Measurements from ENCODE around the gene TTC23.

The TTC23 gene

GRCh38 chr15:99121207-99121606 lies 128.2 kb downstream of the TTC23 start:
- Histone ChIP-seq H3K4me1 (ENCODE audit: control insufficient read depth, insufficient read depth, low read length) (peaks cover 96% of the 10 kb centered on the region), H3K27ac (ENCODE audit: low read length) (peak overlapping the region; percentile 93), H3K36me3 (ENCODE audit: control insufficient read depth in 2 of 2, insufficient read depth in 2 of 2, low read length in 2 of 2) (peaks cover 31 to 33% of the 10 kb centered on the region in 2 donors), H3K9ac (ENCODE audit: low read length in 2 of 2) (no peak overlapping the region), H3K9me3 (ENCODE audit: control insufficient read depth in 2 of 2, low read length in 2 of 2) (no peaks in the 10 kb centered on the region), H3K4me3 (ENCODE audit: low read length in 2 of 2) (peak overlapping the region; percentile 0 to 49), H3K27me3 (ENCODE audit: control insufficient read depth in 1 of 2, insufficient read depth in 2 of 2, low read length in 2 of 2) (no peaks in the 10 kb centered on the region)

- H3K36me3 ChIP-seq (ENCODE audit: control insufficient read depth in 2 of 2, insufficient read depth in 2 of 2, low read length in 2 of 2) = peaks cover 31 to 37% of the 10 kb centered on the region in 2 donors
- peak overlapping the region in 1 of 2 donors; percentile 55 for H3K9ac ChIP-seq (ENCODE audit: low read length in 2 of 2)
- H3K27ac ChIP-seq (ENCODE audit: low read length) = peak overlapping the region; percentile 93
- H3K9me3 ChIP-seq (ENCODE audit: control insufficient read depth in 2 of 2, low read length in 2 of 2) = no peaks in the 10 kb centered on the region
- no peaks in the 10 kb centered on the region for H3K27me3 ChIP-seq (ENCODE audit: control insufficient read depth in 1 of 2, insufficient read depth in 2 of 2, low read length in 2 of 2)
- H3K4me1 ChIP-seq (ENCODE audit: control insufficient read depth, insufficient read depth, low read length) = peaks cover 94% of the 10 kb centered on the region
- H3K4me3 ChIP-seq (ENCODE audit: low read length in 2 of 2) = peak overlapping the region; percentile 5 to 49
Observed at GRCh38 chr15:99120050-99120777, 129.2 kb downstream of the TTC23 start.

- H3K9ac ChIP-seq (ENCODE audit: low read length in 2 of 2) = no peak overlapping the region
- H3K36me3 ChIP-seq (ENCODE audit: control insufficient read depth in 2 of 2, insufficient read depth in 2 of 2, low read length in 2 of 2) = peaks cover 40 to 44% of the 10 kb centered on the region in 2 donors
- peaks cover 93% of the 10 kb centered on the region for H3K4me1 ChIP-seq (ENCODE audit: control insufficient read depth, insufficient read depth, low read length)
- peak overlapping the region; percentile 93 for H3K27ac ChIP-seq (ENCODE audit: low read length)
- H3K27me3 ChIP-seq (ENCODE audit: control insufficient read depth in 1 of 2, insufficient read depth in 2 of 2, low read length in 2 of 2) = no peaks in the 10 kb centered on the region
- H3K4me3 ChIP-seq (ENCODE audit: low read length in 2 of 2) = peak overlapping the region in 1 of 2 donors; percentile 35
- no peaks in the 10 kb centered on the region for H3K9me3 ChIP-seq (ENCODE audit: control insufficient read depth in 2 of 2, low read length in 2 of 2)
Observed at GRCh38 chr15:99118801-99119546, 130.4 kb downstream of the TTC23 start.

GRCh38 chr15:99118258-99118632 lies 131.1 kb downstream of the TTC23 start:
- Histone ChIP-seq H3K9ac (ENCODE audit: low read length in 2 of 2) (no peak overlapping the region), H3K27me3 (ENCODE audit: control insufficient read depth in 1 of 2, insufficient read depth in 2 of 2, low read length in 2 of 2) (no peaks in the 10 kb centered on the region), H3K27ac (ENCODE audit: low read length) (peak overlapping the region; percentile 71), H3K4me3 (ENCODE audit: low read length in 2 of 2) (peak overlapping the region in 1 of 2 donors; percentile 40), H3K4me1 (ENCODE audit: control insufficient read depth, insufficient read depth, low read length) (peaks cover 93% of the 10 kb centered on the region), H3K9me3 (ENCODE audit: control insufficient read depth in 2 of 2, low read length in 2 of 2) (no peaks in the 10 kb centered on the region), H3K36me3 (ENCODE audit: control insufficient read depth in 2 of 2, insufficient read depth in 2 of 2, low read length in 2 of 2) (peaks cover 45 to 51% of the 10 kb centered on the region in 2 donors)

GRCh38 chr15:99117563-99118257 lies 131.7 kb downstream of the TTC23 start:
- peak overlapping the region in 1 of 2 donors; percentile 40 for H3K4me3 ChIP-seq (ENCODE audit: low read length in 2 of 2)
- peak overlapping the region in 1 of 2 donors; percentile 36 for H3K9ac ChIP-seq (ENCODE audit: low read length in 2 of 2)
- peak overlapping the region; percentile 71 for H3K27ac ChIP-seq (ENCODE audit: low read length)
- H3K9me3 ChIP-seq (ENCODE audit: control insufficient read depth in 2 of 2, low read length in 2 of 2) = no peaks in the 10 kb centered on the region
- H3K36me3 ChIP-seq (ENCODE audit: control insufficient read depth in 2 of 2, insufficient read depth in 2 of 2, low read length in 2 of 2) = peaks cover 45 to 54% of the 10 kb centered on the region in 2 donors
- H3K4me1 ChIP-seq (ENCODE audit: control insufficient read depth, insufficient read depth, low read length) = peaks cover 92% of the 10 kb centered on the region
- H3K27me3 ChIP-seq (ENCODE audit: control insufficient read depth in 1 of 2, insufficient read depth in 2 of 2, low read length in 2 of 2) = no peaks in the 10 kb centered on the region

- peak overlapping the region in 1 of 2 donors; percentile 54 for H3K4me3 ChIP-seq (ENCODE audit: low read length in 2 of 2)
- H3K36me3 ChIP-seq (ENCODE audit: control insufficient read depth in 2 of 2, insufficient read depth in 2 of 2, low read length in 2 of 2) = peaks cover 48 to 53% of the 10 kb centered on the region in 2 donors
- no peaks in the 10 kb centered on the region for H3K9me3 ChIP-seq (ENCODE audit: control insufficient read depth in 2 of 2, low read length in 2 of 2)
- peak overlapping the region; percentile 71 for H3K27ac ChIP-seq (ENCODE audit: low read length)
- peak overlapping the region in 1 of 2 donors; percentile 13 for H3K9ac ChIP-seq (ENCODE audit: low read length in 2 of 2)
- peaks cover 92% of the 10 kb centered on the region for H3K4me1 ChIP-seq (ENCODE audit: control insufficient read depth, insufficient read depth, low read length)
- H3K27me3 ChIP-seq (ENCODE audit: control insufficient read depth in 1 of 2, insufficient read depth in 2 of 2, low read length in 2 of 2) = no peaks in the 10 kb centered on the region
Observed at GRCh38 chr15:99117111-99117510, 132.3 kb downstream of the TTC23 start.

- Histone ChIP-seq H3K27me3 (ENCODE audit: control insufficient read depth in 1 of 2, insufficient read depth in 2 of 2, low read length in 2 of 2) (no peaks in the 10 kb centered on the region), H3K9ac (ENCODE audit: low read length in 2 of 2) (peak overlapping the region in 1 of 2 donors; percentile 10), H3K4me3 (ENCODE audit: low read length in 2 of 2) (no peak overlapping the region), H3K27ac (ENCODE audit: low read length) (peak overlapping the region; percentile 98), H3K9me3 (ENCODE audit: control insufficient read depth in 2 of 2, low read length in 2 of 2) (no peaks in the 10 kb centered on the region), H3K36me3 (ENCODE audit: control insufficient read depth in 2 of 2, insufficient read depth in 2 of 2, low read length in 2 of 2) (peaks cover 46 to 51% of the 10 kb centered on the region in 2 donors), H3K4me1 (ENCODE audit: control insufficient read depth, insufficient read depth, low read length) (peaks cover 94% of the 10 kb centered on the region)
Observed at GRCh38 chr15:99115300-99116215, 133.8 kb downstream of the TTC23 start.

GRCh38 chr15:99114511-99115299 lies 134.7 kb downstream of the TTC23 start:
- no peaks in the 10 kb centered on the region for H3K27me3 ChIP-seq (ENCODE audit: control insufficient read depth in 1 of 2, insufficient read depth in 2 of 2, low read length in 2 of 2)
- peak overlapping the region in 1 of 2 donors; percentile 35 for H3K4me3 ChIP-seq (ENCODE audit: low read length in 2 of 2)
- peak overlapping the region; percentile 98 for H3K27ac ChIP-seq (ENCODE audit: low read length)
- peak overlapping the region in 1 of 2 donors; percentile 50 for H3K9ac ChIP-seq (ENCODE audit: low read length in 2 of 2)
- peaks cover 41 to 52% of the 10 kb centered on the region in 2 donors for H3K36me3 ChIP-seq (ENCODE audit: control insufficient read depth in 2 of 2, insufficient read depth in 2 of 2, low read length in 2 of 2)
- H3K9me3 ChIP-seq (ENCODE audit: control insufficient read depth in 2 of 2, low read length in 2 of 2) = no peaks in the 10 kb centered on the region
- H3K4me1 ChIP-seq (ENCODE audit: control insufficient read depth, insufficient read depth, low read length) = peaks cover 94% of the 10 kb centered on the region

- Histone ChIP-seq H3K4me3 (ENCODE audit: low read length in 2 of 2) (peak overlapping the region; percentile 44 to 91), H3K27ac (ENCODE audit: low read length) (peak overlapping the region; percentile 98), H3K4me1 (ENCODE audit: control insufficient read depth, insufficient read depth, low read length) (peaks cover 92% of the 10 kb centered on the region), H3K27me3 (ENCODE audit: control insufficient read depth in 1 of 2, insufficient read depth in 2 of 2, low read length in 2 of 2) (no peaks in the 10 kb centered on the region), H3K9me3 (ENCODE audit: control insufficient read depth in 2 of 2, low read length in 2 of 2) (no peaks in the 10 kb centered on the region), H3K36me3 (ENCODE audit: control insufficient read depth in 2 of 2, insufficient read depth in 2 of 2, low read length in 2 of 2) (peaks cover 41 to 53% of the 10 kb centered on the region in 2 donors), H3K9ac (ENCODE audit: low read length in 2 of 2) (peak overlapping the region in 1 of 2 donors; percentile 50)
Observed at GRCh38 chr15:99113547-99114271, 135.7 kb downstream of the TTC23 start.

Data from stomach smooth muscle (tissue), 2 donors.